Keratinocyte (primary cell): ENCODE results near the gene TENT4B. TPM values are rescaled to one million over a fixed set of nuclear protein-coding genes. Genes with fewer than 3 reads are reported as not detected.
A peak's percentile ranks its signal among the peaks of the same experiment; 100 is the strongest.

Experiments used
- DNase-seq: peaks from one replicate; pipeline ENCODE4 v3.0.0-alpha.2; 2011; ENCODE audit warnings: low read depth, missing footprints, low spot score
- FAIRE-seq: peaks from 2 replicates; lab custom pipeline; 2011; peaks lifted over from hg19 to GRCh38; lab: Jason Lieb, UNC
- H2AFZ ChIP-seq: 2 replicates; pipeline ENCODE4 v1.6.0; 2012; ENCODE audit warnings: low read length, control low read depth, inconsistent platforms; ENCODE audit not compliant: control insufficient read depth
- H3K27ac ChIP-seq: 2 replicates; pipeline ENCODE4 v1.5.1; 2011; ENCODE audit warnings: low read length; ENCODE audit not compliant: control insufficient read depth, insufficient read depth
- H3K27me3 ChIP-seq: 3 replicates; pipeline ENCODE4 v1.6.0; 2011; ENCODE audit warnings: low read length; ENCODE audit not compliant: control insufficient read depth, insufficient read depth; ENCODE audit errors: extremely low read depth
- H3K36me3 ChIP-seq, 2 experiments: 2 replicates in 1 of 2; 3 replicates in 1 of 2; pipeline ENCODE4 v1.5.1; 2011; ENCODE audit warnings: low read length in 2 of 2, mild to moderate bottlenecking in 1 of 2; ENCODE audit not compliant: control insufficient read depth in 2 of 2, insufficient read depth in 2 of 2; ENCODE audit errors: extremely low read depth in 1 of 2
- H3K4me1 ChIP-seq: 3 replicates; pipeline ENCODE4 v1.5.1; 2011; ENCODE audit warnings: low read length; ENCODE audit not compliant: control insufficient read depth, insufficient read depth; ENCODE audit errors: extremely low read depth
- H3K4me2 ChIP-seq: 3 replicates; pipeline ENCODE4 v1.6.0; 2011; ENCODE audit warnings: low read depth, low read length; ENCODE audit not compliant: control insufficient read depth, insufficient read depth; ENCODE audit errors: extremely low read depth
- H3K4me3 ChIP-seq, 3 experiments: fragments of 200-600 bp in 1 of 3; sonication (generic) in 1 of 3; 2 replicates in 2 of 3; 3 replicates in 1 of 3; pipeline ENCODE4 v1.5.1; 2011 to 2016; ENCODE audit warnings: low read length in 3 of 3, mild to moderate bottlenecking in 3 of 3, control low read depth in 2 of 3, inconsistent platforms in 1 of 3, low read depth in 1 of 3, mixed read lengths in 1 of 3, mixed run types in 1 of 3, moderate library complexity in 1 of 3; ENCODE audit not compliant: control insufficient read depth in 2 of 3, insufficient read depth in 2 of 3; ENCODE audit errors: extremely low read depth in 1 of 3
- H3K79me2 ChIP-seq: 2 replicates; pipeline ENCODE4 v1.6.0; 2012; ENCODE audit warnings: low read length; ENCODE audit not compliant: control insufficient read depth, insufficient read depth
- H3K9ac ChIP-seq: 3 replicates; pipeline ENCODE4 v1.6.0; 2011; ENCODE audit warnings: low read length; ENCODE audit not compliant: control insufficient read depth, insufficient read depth; ENCODE audit errors: extremely low read depth
- H3K9me1 ChIP-seq: 3 replicates; pipeline ENCODE4 v1.6.0; 2011; ENCODE audit warnings: low read length; ENCODE audit not compliant: control insufficient read depth, insufficient read depth; ENCODE audit errors: extremely low read depth
- H3K9me3 ChIP-seq: 2 replicates; pipeline ENCODE4 v1.5.1; 2012; ENCODE audit warnings: low read depth, low read length; ENCODE audit not compliant: control insufficient read depth
- H4K20me1 ChIP-seq: 3 replicates; pipeline ENCODE4 v1.6.0; 2011; ENCODE audit warnings: low read length; ENCODE audit not compliant: control insufficient read depth, insufficient read depth; ENCODE audit errors: extremely low read depth
- CTCF ChIP-seq, 3 experiments: IDR thresholded peaks in 1 of 3; conservative IDR thresholded peaks in 1 of 3; optimal IDR thresholded peaks in 1 of 3; 2 replicates in 2 of 3; 3 replicates in 1 of 3; pipeline versions ENCODE3 to v1.5.1; 2011; ENCODE audit warnings: low read length in 3 of 3, mild to moderate bottlenecking in 3 of 3, moderate library complexity in 2 of 3, control low read depth in 1 of 3, inconsistent platforms in 1 of 3; ENCODE audit not compliant: insufficient read depth in 2 of 3; ENCODE audit errors: extremely low read depth in 1 of 3
- EZH2 ChIP-seq: IDR thresholded peaks from one replicate; pipeline ENCODE4 v1.6.1; 2012; ENCODE audit warnings: inconsistent platforms, mild to moderate bottlenecking, low read length, moderate library complexity
- dilution Hi-C: fragments of 300-500 bp; cut with MboI; formaldehyde crosslinking; loops from one replicate; pipeline ENCODE4 v1.7.0; 2020; ENCODE audit warnings: low sequenced_read_pairs; ENCODE audit not compliant: extremely low pct_ligation_motif_present
- polyA plus RNA-seq, 5 experiments: library from polyadenylated mRNA; depleted of rRNA in 3 of 5; stranded (reverse) in 3 of 5; stranded (forward) in 1 of 5; unstranded in 1 of 5; fragments of >200 nt; gene quantifications; 1 replicate in 1 of 5; 2 replicates in 3 of 5; 3 replicates in 1 of 5; pipeline versions ENCODE4 v1.2.1 to v1.2.3, GENCODE V29; 2011 to 2012; ENCODE audit warnings: missing spikeins in 2 of 5, low read depth in 1 of 5, low replicate concordance in 1 of 5

The TENT4B gene
- polyA plus RNA-seq, 1 donor (not counting 4 experiments of a cell fraction or from before 2014, with no cell fraction given), result 14.8 TPM

DNA sequence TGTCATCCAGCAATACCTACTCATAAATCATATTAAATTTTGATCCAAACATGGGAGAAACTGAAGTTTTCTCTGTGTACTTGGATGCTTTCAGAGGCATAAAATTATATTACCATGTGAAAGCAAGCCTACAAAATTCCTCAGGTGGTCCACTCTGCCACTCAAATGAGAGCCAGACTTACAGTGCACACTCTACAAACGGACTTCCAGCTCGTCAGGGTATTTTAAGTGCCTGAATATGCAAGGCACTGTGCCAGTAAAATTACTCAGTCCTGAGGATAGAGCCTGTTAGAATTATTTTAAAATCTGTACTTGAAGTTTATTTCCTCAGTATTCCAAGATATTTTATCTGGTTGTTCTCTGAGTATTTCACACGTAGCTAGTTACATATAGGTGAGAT is 54.5 kb downstream of the TENT4B start:
- Histone ChIP-seq H3K9ac (no peak overlapping the region), H4K20me1 (peaks cover 2% of the 10 kb centered on the region), H3K4me1 (peaks cover 57% of the 10 kb centered on the region), H3K4me2 (peak overlapping the region; percentile 4), H2AFZ (no peak overlapping the region), H3K27ac (no peak overlapping the region), H3K36me3 (peaks cover under 1 to 2% of the 10 kb centered on the region in 2 experiments), H3K9me1 (peaks cover 3% of the 10 kb centered on the region), H3K4me3 (no peak overlapping the region), H3K9me3 (no peaks in the 10 kb centered on the region), H3K27me3 (no peaks in the 10 kb centered on the region), H3K79me2 (peaks cover 62% of the 10 kb centered on the region)
- DNase-seq (no peak), FAIRE-seq (no peak)
- TF ChIP-seq EZH2 (no peak), CTCF (optimal IDR thresholded peaks at IDR 0.05 in 1 of 3, IDR thresholded peaks at IDR 0.05 in 1 of 3, conservative IDR thresholded peaks at IDR 0.05 in 1 of 3; ENCODE audit: extremely low read depth in 1 of 3, insufficient read depth in 2 of 3, low read length in 3 of 3) (no peak)
- dilution Hi-C loops, result no loop called here

- TF ChIP-seq EZH2 (no peak), CTCF (optimal IDR thresholded peaks at IDR 0.05 in 1 of 3, IDR thresholded peaks at IDR 0.05 in 1 of 3, conservative IDR thresholded peaks at IDR 0.05 in 1 of 3; ENCODE audit: extremely low read depth in 1 of 3, insufficient read depth in 2 of 3, low read length in 3 of 3) (no peak)
- H3K4me1 ChIP-seq, result peaks cover 48% of the 10 kb centered on the region
- H3K27me3 ChIP-seq, result no peaks in the 10 kb centered on the region
- DNase-seq (no peak), FAIRE-seq (peak; percentile 71)
- no peak overlapping the region for H3K4me3 ChIP-seq
- H4K20me1 ChIP-seq, result peaks cover 2% of the 10 kb centered on the region
- peaks cover 56% of the 10 kb centered on the region for H3K79me2 ChIP-seq
- H3K36me3 ChIP-seq, result peaks cover 2 to 7% of the 10 kb centered on the region in 2 experiments
- H3K9me1 ChIP-seq, result peaks cover 2% of the 10 kb centered on the region
- dilution Hi-C loops, result no loop called here
- H3K4me2 ChIP-seq, result peak overlapping the region; percentile 50
- H3K9me3 ChIP-seq, result no peaks in the 10 kb centered on the region
- peak overlapping the region; percentile 8 for H3K27ac ChIP-seq
- no peak overlapping the region for H3K9ac ChIP-seq
- H2AFZ ChIP-seq, result no peak overlapping the region
These were observed 55.4 kb downstream of the TENT4B start for GRCh38 chr16:50208460-50208931.
